CD4-positive, alpha-beta T cell (primary cell): ENCODE data around the gene CLIC5. TPM values are rescaled to one million over a fixed set of nuclear protein-coding genes. Genes with fewer than 3 reads are reported as not detected.

Experiments
- ATAC-seq: fragments of 200-7000 bp; cut with Tn5 transposase; one replicate; pipeline ENCODE4 v1.10.0; 2022; ENCODE audit warnings: mild to moderate bottlenecking; ENCODE audit not compliant: poor library complexity
- CTCF ChIA-PET: fragments of 350-600 bp; sonication (Branson Sonifier 250); formaldehyde crosslinking; loops from one replicate; lab custom pipeline; 2021; ENCODE audit warnings: antibody characterized with exemption, inconsistent platforms; lab: Charles Lee
- POLR2A ChIA-PET: fragments of 350-600 bp; sonication (Branson Sonifier 250); formaldehyde crosslinking; loops from one replicate; lab custom pipeline; 2021; ENCODE audit warnings: antibody characterized with exemption, inconsistent platforms; lab: Charles Lee
- DNase-seq, 14 experiments: peaks; one replicate each; pipeline ENCODE4 v3.0.0-alpha.2; 2013 to 2020; ENCODE audit warnings: mixed read lengths in 2 of 14
- H3K27ac ChIP-seq, 2 donors: one replicate each; pipeline versions ENCODE4 v1.5.1 to v1.7.0; 2013; ENCODE audit warnings: low read length in 2 of 2, low read depth in 1 of 2, mild to moderate bottlenecking in 1 of 2
- H3K27me3 ChIP-seq, 2 experiments: 1 replicate in 1 of 2; 2 replicates in 1 of 2; pipeline versions ENCODE4 v1.6.1 to v1.7.0; 2013; ENCODE audit warnings: low read length in 2 of 2, control low read depth in 1 of 2, mild to moderate bottlenecking in 1 of 2, moderate library complexity in 1 of 2; ENCODE audit not compliant: insufficient read depth in 2 of 2, control insufficient read depth in 1 of 2
- H3K36me3 ChIP-seq: one replicate; pipeline ENCODE4 v1.6.1; 2013; ENCODE audit warnings: low read length, control low read depth; ENCODE audit not compliant: insufficient read depth
- H3K4me1 ChIP-seq: one replicate; pipeline ENCODE4 v1.6.1; 2013; ENCODE audit warnings: low read length, control low read depth; ENCODE audit not compliant: insufficient read depth
- H3K4me3 ChIP-seq: one replicate; pipeline ENCODE4 v1.5.1; 2013; ENCODE audit warnings: mild to moderate bottlenecking, low read length, moderate library complexity
- H3K9me3 ChIP-seq, 2 experiments: 1 replicate in 1 of 2; 2 replicates in 1 of 2; pipeline versions ENCODE4 v1.6.1 to v1.7.0; 2013; ENCODE audit warnings: low read length in 2 of 2, mild to moderate bottlenecking in 2 of 2, control low read depth in 1 of 2, moderate library complexity in 1 of 2; ENCODE audit not compliant: control insufficient read depth in 1 of 2, insufficient read depth in 1 of 2
- H3K27ac Mint-ChIP-seq: one replicate; pipeline ENCODE4 v1.8.0; 2020; ENCODE audit warnings: mixed read lengths
- H3K27me3 Mint-ChIP-seq: one replicate; pipeline ENCODE4 v1.8.0; 2021; ENCODE audit warnings: mixed read lengths
- H3K36me3 Mint-ChIP-seq: one replicate; pipeline ENCODE4 v1.8.0; 2021; ENCODE audit warnings: low read depth, mixed read lengths
- H3K4me1 Mint-ChIP-seq: one replicate; pipeline ENCODE4 v1.8.0; 2021; ENCODE audit warnings: low read depth, mixed read lengths
- H3K4me3 Mint-ChIP-seq: one replicate; pipeline ENCODE4 v1.8.0; 2020; ENCODE audit warnings: mild to moderate bottlenecking, mixed read lengths
- H3K9me3 Mint-ChIP-seq: one replicate; pipeline ENCODE4 v1.8.0; 2020; ENCODE audit warnings: mixed read lengths
- CTCF ChIP-seq: fragments of 200-600 bp; IDR thresholded peaks from one replicate; pipeline ENCODE4 v1.8.0; 2022; ENCODE audit warnings: antibody characterized with exemption, mild to moderate bottlenecking
- intact Hi-C, 2 experiments: fragments of 100-400 bp; cut with DNase I in 1 of 2; cut with micrococcal nuclease in 1 of 2; formaldehyde crosslinking; loops; one replicate each; pipeline versions ENCODE4 v1.15.1 to v1.9.0; 2023 to 2025; cut with DNase I, micrococcal nuclease
- total RNA-seq, 174 experiments: library from RNA in 2 of 174; stranded (reverse) in 2 of 174; gene quantifications; one replicate each; pipeline ENCODE4 v1.2.3 and lab custom pipeline; 2021 to 2026

CLIC5 gene
- total RNA-seq, 2 experiments from 2014 or later: 2.5 to 2.8 TPM

- peaks cover 5% of the 10 kb centered on the region for H3K27me3 Mint-ChIP-seq
- H3K36me3 Mint-ChIP-seq: no peaks in the 10 kb centered on the region
- no peak overlapping the region for H3K4me3 Mint-ChIP-seq
- ChIA-PET CTCF (no interaction called here), POLR2A (no interaction called here)
- no peaks in the 10 kb centered on the region for H3K4me1 Mint-ChIP-seq
- ATAC-seq: no peak
- H3K4me3 ChIP-seq: no peak overlapping the region
- H3K27ac ChIP-seq: no peak overlapping the region
- no peaks in the 10 kb centered on the region for H3K36me3 ChIP-seq
- H3K9me3 Mint-ChIP-seq: no peaks in the 10 kb centered on the region
- no peak for TF ChIP-seq CTCF
- H3K27me3 ChIP-seq: no peaks in the 10 kb centered on the region
- no peaks in the 10 kb centered on the region for H3K4me1 ChIP-seq
- DNase-seq: no peak
- no peaks in the 10 kb centered on the region for H3K9me3 ChIP-seq
- no peak overlapping the region for H3K27ac Mint-ChIP-seq
- intact Hi-C loops: no loop called here
These were observed 36.3 kb downstream of the CLIC5 start for GRCh38 chr6:45979311-45979710.

GRCh38 chr6:45974596-45974995 is 41.1 kb downstream of the CLIC5 start:
- H3K27ac Mint-ChIP-seq: no peak overlapping the region
- no peak overlapping the region for H3K4me3 ChIP-seq
- POLR2A ChIA-PET: no interaction called here

GRCh38 chr6:45972795-45973503 is 42.7 kb downstream of the CLIC5 start:
- H3K4me3 Mint-ChIP-seq: no peak overlapping the region
- TF ChIP-seq CTCF: no peak
- no peak overlapping the region for H3K4me3 ChIP-seq
- POLR2A ChIA-PET: no interaction called here
- DNase-seq (no peak), ATAC-seq (no peak)
- no peaks in the 10 kb centered on the region for H3K9me3 ChIP-seq
- H3K36me3 ChIP-seq: no peaks in the 10 kb centered on the region
- intact Hi-C loops: no loop called here
- peaks cover 5% of the 10 kb centered on the region for H3K27me3 Mint-ChIP-seq
- no peak overlapping the region for H3K27ac ChIP-seq
- no peaks in the 10 kb centered on the region for H3K27me3 ChIP-seq
- CTCF ChIA-PET: interaction anchor here (0.7 kb wide), 1 partner anchor 42 kb away, joined by 3 read pairs; no protein-coding TSS in a partner anchor
- no peaks in the 10 kb centered on the region for H3K4me1 ChIP-seq
- H3K4me1 Mint-ChIP-seq: peaks cover 10% of the 10 kb centered on the region
- no peaks in the 10 kb centered on the region for H3K9me3 Mint-ChIP-seq
- H3K27ac Mint-ChIP-seq: no peak overlapping the region
- no peaks in the 10 kb centered on the region for H3K36me3 Mint-ChIP-seq

More at GRCh38 chr6:45974596-45974995, 41.1 kb downstream of the CLIC5 start:
- Mint-ChIP-seq H3K4me1 (peaks cover 10% of the 10 kb centered on the region), H3K4me3 (no peak overlapping the region), H3K9me3 (no peaks in the 10 kb centered on the region), H3K36me3 (no peaks in the 10 kb centered on the region), H3K27me3 (peaks cover 5% of the 10 kb centered on the region)
- H3K36me3 ChIP-seq: no peaks in the 10 kb centered on the region
- no peak overlapping the region for H3K27ac ChIP-seq
- H3K4me1 ChIP-seq: no peaks in the 10 kb centered on the region
- TF ChIP-seq CTCF: no peak
- DNase-seq (no peak), ATAC-seq (no peak)
- no peaks in the 10 kb centered on the region for H3K9me3 ChIP-seq
- intact Hi-C loops: no loop called here
- CTCF ChIA-PET: no interaction called here
- H3K27me3 ChIP-seq: no peaks in the 10 kb centered on the region
